ENCODE results near the gene PRORP. TPM values are rescaled to one million over a fixed set of nuclear protein-coding genes. Genes with fewer than 3 reads are reported as not detected.

PRORP gene
- total and polyA plus RNA-seq, 9 of the 15 experiments (the other 6 are each of a cell fraction or from before 2014, with no cell fraction given): 21.9 to 48.7 (median 36.5) TPM

- peak; percentile 71 for TF ChIP-seq REST (IDR thresholded peaks at IDR 0.05; ENCODE audit: borderline replicate concordance)
- TF ChIP-seq REST (CRISPR knock-in tag; IDR thresholded peaks at IDR 0.05; ENCODE audit: low read depth): no peak
- no peak for TF ChIP-seq TCF7L2 (IDR thresholded peaks at IDR 0.05; ENCODE audit: low read depth, low read length)
- no peak for TF ChIP-seq ZNF444 (CRISPR knock-in tag; IDR thresholded peaks at IDR 0.05)
- peak; percentile 85 for TF ChIP-seq CXXC5 (CRISPR knock-in tag; IDR thresholded peaks at IDR 0.05)
- TF ChIP-seq DNMT1 (IDR thresholded peaks at IDR 0.05): no peak
- TF ChIP-seq NONO (IDR thresholded peaks at IDR 0.05; ENCODE audit: low read depth in 2 of 2, low read length in 1 of 2): no peak
- TF ChIP-seq STAG1 (CRISPR knock-in tag; IDR thresholded peaks at IDR 0.05; ENCODE audit: borderline replicate concordance): no peak
- TF ChIP-seq ZNF277 (CRISPR knock-in tag; IDR thresholded peaks at IDR 0.05; ENCODE audit: borderline replicate concordance): no peak
- TF ChIP-seq ZNF655 (CRISPR knock-in tag; IDR thresholded peaks at IDR 0.05): no peak
- no peak for TF ChIP-seq SMARCC2 (IDR thresholded peaks at IDR 0.05; ENCODE audit: low read depth)
- no peak for TF ChIP-seq ZNF217 (CRISPR knock-in tag; IDR thresholded peaks at IDR 0.05)
- TF ChIP-seq ZBTB8A (IDR thresholded peaks at IDR 0.05; ENCODE audit: partially characterized antibody): peak; percentile 49
- TF ChIP-seq FOXJ3 (CRISPR knock-in tag; IDR thresholded peaks at IDR 0.05): peak; percentile 86
- no peak for TF ChIP-seq MAFF (IDR thresholded peaks at IDR 0.05; ENCODE audit: low read length)
- TF ChIP-seq ZNF436 (CRISPR knock-in tag; IDR thresholded peaks at IDR 0.05): no peak
Observed at GRCh38 chr14:35121887-35122695, at the start of gene PRORP, which contains the start of gene PPP2R3C (continued).
